Psoas muscle (tissue), 8 donors: Measurements from ENCODE around the gene ETF1. TPM values are rescaled to one million over a fixed set of nuclear protein-coding genes. Genes with fewer than 3 reads are reported as not detected.

Source experiments
- ATAC-seq, 4 donors: fragments of 200-7000 bp; cut with Tn5 transposase; one replicate each; pipeline ENCODE4 v1.9.1; 2020; ENCODE audit warnings: moderate library complexity in 3 of 4, mild to moderate bottlenecking in 2 of 4
- DNase-seq, 2 donors: peaks; one replicate each; pipeline ENCODE4 v3.0.0-alpha.2; 2020
- H3K27ac ChIP-seq: fragments of 200-600 bp; one replicate; pipeline ENCODE4 v1.8.0; 2022
- H3K27me3 ChIP-seq, 3 donors: fragments of 200-600 bp in 1 of 3; one replicate each; pipeline versions ENCODE4 v1.6.1 to v1.8.0; 2013 to 2022; ENCODE audit warnings: low read length in 2 of 3, mild to moderate bottlenecking in 2 of 3, moderate library complexity in 1 of 3; ENCODE audit not compliant: insufficient read depth in 3 of 3
- H3K36me3 ChIP-seq, 2 donors: fragments of 200-600 bp in 1 of 2; one replicate each; pipeline versions ENCODE4 v1.6.1 to v1.8.0; 2013 to 2022; ENCODE audit warnings: low read depth in 1 of 2, mild to moderate bottlenecking in 1 of 2, moderate library complexity in 1 of 2; ENCODE audit not compliant: insufficient read depth in 1 of 2
- H3K4me1 ChIP-seq: fragments of 200-600 bp; one replicate; pipeline ENCODE4 v1.8.0; 2022
- H3K4me3 ChIP-seq: fragments of 200-600 bp; one replicate; pipeline ENCODE4 v1.8.0; 2022; ENCODE audit warnings: mild to moderate bottlenecking
- H3K9me3 ChIP-seq: fragments of 200-600 bp; one replicate; pipeline ENCODE4 v1.8.0; 2022
- WGBS, 3 donors: extraction: QIAGEN DNeasy Blood & Tissue Kit; methylation state at CpG; one replicate each; pipeline versions ENCODE4 v1.1.6 to v1.1.7; 2013; 5-methylcytosine and 5-hydroxymethylcytosine counted together
- intact Hi-C, 2 donors: fragments of 100-400 bp; cut with DNase I; formaldehyde crosslinking; loops; one replicate each; pipeline versions ENCODE4 v1.11.0 to v1.14.2; 2022
- polyA plus RNA-seq, 3 donors: library from polyadenylated mRNA; stranded (reverse); fragments of 200-250 nt; gene quantifications; one replicate each; pipeline ENCODE4 v1.2.3, GENCODE V29; 2013
- total RNA-seq, 4 donors: library from RNA; stranded (reverse); fragmentation: NEBNext Ultra II Directional in 2 of 4; extraction: Animal tissue kit (Norgen Biotek cat#: 25700) in 2 of 4; gene quantifications; one replicate each; pipeline versions ENCODE4 v1.2.1 to v1.2.4, GENCODE V29; 2021 to 2023
- TF ChIP-seq, protein P1 (sequence below): fragments of 200-600 bp; IDR thresholded peaks from one replicate; pipeline ENCODE4 v1.8.0; 2022; ENCODE audit warnings: antibody characterized with exemption
- donor health status: healthy with polysubstance abuse.
- donor health status: DM: no; HTN: no; CAD: no; lungs with moderate emphysema.
- donor health status: Bipolar disorder and iron deficiency.
- donor health status: healthy.
- donor health status: DM: yes; HTN: yes; CAD: no.
- donor health status: DM: no; HTN: no; CAD: no.
- donor health status: DM: no; HTN: no; CAD: no.
- donor health status: DM: yes; HTN: yes; CAD: no.

ETF1 gene
- total and polyA plus RNA-seq, 7 donors, result 72.3 to 212 (median 153) TPM

DNA sequence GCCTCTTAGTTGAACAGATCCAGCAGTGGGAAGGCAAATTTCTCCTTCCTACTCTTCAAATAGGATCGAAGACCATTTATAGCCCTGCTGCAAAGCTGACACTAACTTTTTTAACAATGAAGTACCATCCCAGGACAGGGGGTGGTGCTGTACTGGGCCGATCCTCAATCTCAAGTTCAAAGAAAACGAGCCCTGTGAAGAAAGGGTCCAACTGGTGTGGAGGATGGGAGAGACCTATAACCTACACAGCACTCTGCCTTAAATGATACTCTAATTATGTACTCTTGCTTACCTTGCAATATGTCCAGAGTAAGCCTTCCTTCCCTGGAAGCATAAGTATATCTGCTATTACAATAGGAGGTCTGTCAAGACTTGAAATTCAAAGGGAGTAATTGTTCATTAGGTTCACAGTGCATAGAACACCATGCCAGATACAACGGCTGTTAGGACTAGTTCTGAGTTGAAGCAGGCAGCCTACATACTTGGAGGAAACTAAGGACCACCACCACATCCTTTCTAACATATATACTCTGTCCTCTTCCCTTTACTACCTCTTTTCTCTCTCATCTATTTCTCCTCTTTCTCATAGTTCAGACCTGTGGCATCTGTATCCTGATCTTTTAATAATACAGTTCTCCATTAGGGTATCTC is 6.2 kb downstream of the ETF1 start:
- DNase-seq (no peak), ATAC-seq (peak; percentile 34 to 52 (median 46))
- intact Hi-C loops, result loop anchor here in 1 of 2 donors (1.0 kb wide), 1 partner anchor 33 kb away; no protein-coding TSS in a partner anchor
- H3K36me3 ChIP-seq, result no peaks in the 10 kb centered on the region
- H3K4me3 ChIP-seq, result no peak overlapping the region
- no peaks in the 10 kb centered on the region for H3K9me3 ChIP-seq
- H3K4me1 ChIP-seq, result peaks cover 58% of the 10 kb centered on the region
- H3K27me3 ChIP-seq, result no peaks in the 10 kb centered on the region
- TF ChIP-seq, protein P1, sequence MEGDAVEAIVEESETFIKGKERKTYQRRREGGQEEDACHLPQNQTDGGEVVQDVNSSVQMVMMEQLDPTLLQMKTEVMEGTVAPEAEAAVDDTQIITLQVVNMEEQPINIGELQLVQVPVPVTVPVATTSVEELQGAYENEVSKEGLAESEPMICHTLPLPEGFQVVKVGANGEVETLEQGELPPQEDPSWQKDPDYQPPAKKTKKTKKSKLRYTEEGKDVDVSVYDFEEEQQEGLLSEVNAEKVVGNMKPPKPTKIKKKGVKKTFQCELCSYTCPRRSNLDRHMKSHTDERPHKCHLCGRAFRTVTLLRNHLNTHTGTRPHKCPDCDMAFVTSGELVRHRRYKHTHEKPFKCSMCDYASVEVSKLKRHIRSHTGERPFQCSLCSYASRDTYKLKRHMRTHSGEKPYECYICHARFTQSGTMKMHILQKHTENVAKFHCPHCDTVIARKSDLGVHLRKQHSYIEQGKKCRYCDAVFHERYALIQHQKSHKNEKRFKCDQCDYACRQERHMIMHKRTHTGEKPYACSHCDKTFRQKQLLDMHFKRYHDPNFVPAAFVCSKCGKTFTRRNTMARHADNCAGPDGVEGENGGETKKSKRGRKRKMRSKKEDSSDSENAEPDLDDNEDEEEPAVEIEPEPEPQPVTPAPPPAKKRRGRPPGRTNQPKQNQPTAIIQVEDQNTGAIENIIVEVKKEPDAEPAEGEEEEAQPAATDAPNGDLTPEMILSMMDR, result peak; percentile 26
- 48 to 66% (median 56%) methylated on average over 4 of the region's 4 CpGs for WGBS, 3 donors
- no peak overlapping the region for H3K27ac ChIP-seq

DNA sequence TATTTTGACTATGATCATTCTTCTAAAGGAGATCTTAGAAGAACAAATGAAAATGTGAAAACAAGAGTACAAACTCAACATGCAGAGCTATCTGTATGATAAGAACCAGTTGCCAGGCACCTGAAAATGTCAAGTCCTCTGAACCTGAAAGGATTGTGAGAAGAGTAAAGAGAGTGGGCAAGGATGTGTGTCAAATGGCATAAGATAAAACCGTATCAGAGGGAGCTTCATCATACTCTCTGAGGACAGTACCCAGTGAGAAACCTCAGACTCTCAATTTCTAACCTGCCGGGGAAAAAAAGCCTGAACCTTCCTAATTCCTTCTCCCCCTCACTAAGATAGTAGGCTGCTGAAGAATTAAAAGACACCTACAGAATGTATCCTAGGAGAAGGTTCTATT is 6.8 kb downstream of the ETF1 start:
- TF ChIP-seq, protein P1, result no peak
- DNase-seq (no peak), ATAC-seq (peak in 1 of 4 donors; percentile 6)
- 60 to 76% (median 66%) methylated on average over 2 of the region's 2 CpGs for WGBS, 3 donors
- Histone ChIP-seq H3K27me3 (no peaks in the 10 kb centered on the region), H3K27ac (no peak overlapping the region), H3K9me3 (no peaks in the 10 kb centered on the region), H3K4me1 (peaks cover 58% of the 10 kb centered on the region), H3K36me3 (no peaks in the 10 kb centered on the region), H3K4me3 (no peak overlapping the region)
- intact Hi-C loops, result no loop called here

DNA sequence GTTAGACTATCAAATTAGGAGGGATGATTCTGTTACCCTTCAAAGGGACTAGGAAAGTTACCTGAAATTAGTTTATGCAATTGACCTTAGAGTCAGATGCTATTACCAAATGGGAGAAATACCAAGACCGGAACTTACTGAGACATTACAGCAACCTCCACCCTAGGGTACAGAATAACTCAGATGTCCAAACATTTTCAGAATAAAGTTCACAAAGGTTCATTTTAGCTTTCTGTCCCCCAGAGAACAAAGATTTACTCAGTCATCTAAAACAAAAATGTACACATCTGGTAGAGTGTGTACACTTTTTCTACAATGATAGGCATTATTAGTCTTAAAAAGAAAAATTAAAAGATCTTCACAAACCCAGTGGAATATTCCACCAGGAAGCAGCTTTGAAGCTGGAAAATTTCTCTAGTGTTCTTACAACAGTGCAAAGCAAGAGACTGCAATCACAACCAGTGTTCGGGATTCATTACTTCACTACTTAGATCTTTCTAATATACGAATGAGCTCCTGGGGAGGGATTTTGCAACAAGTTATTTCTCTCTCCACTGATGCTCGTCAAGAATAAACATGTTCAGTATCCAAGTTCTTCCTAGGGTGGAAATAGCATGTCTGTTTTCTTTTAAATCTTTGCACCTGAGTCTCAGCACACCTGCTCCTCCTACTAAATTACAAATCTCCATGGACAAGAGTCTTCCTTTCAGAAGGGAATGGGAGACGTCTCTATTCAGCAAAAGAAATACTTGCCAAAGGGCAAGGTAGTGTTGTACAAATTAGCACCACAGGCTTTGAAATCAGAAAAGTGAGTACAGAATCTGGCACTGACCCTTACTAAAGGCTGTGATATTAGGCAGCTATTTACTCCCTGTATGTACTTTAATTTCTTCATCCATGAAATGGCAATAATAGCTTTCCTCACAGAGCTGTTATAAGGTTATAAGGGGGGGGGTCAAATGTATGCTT is 8.8 kb downstream of the ETF1 start:
- DNase-seq (no peak), ATAC-seq (no peak)
- intact Hi-C loops, result no loop called here
- Histone ChIP-seq H3K4me3 (no peak overlapping the region), H3K36me3 (no peaks in the 10 kb centered on the region), H3K4me1 (peaks cover 44% of the 10 kb centered on the region), H3K27ac (no peak overlapping the region), H3K27me3 (no peaks in the 10 kb centered on the region), H3K9me3 (no peaks in the 10 kb centered on the region)
- 63 to 68% (median 68%) methylated on average over 5 of the region's 5 CpGs for WGBS, 3 donors
- TF ChIP-seq, protein P1, result no peak

DNA sequence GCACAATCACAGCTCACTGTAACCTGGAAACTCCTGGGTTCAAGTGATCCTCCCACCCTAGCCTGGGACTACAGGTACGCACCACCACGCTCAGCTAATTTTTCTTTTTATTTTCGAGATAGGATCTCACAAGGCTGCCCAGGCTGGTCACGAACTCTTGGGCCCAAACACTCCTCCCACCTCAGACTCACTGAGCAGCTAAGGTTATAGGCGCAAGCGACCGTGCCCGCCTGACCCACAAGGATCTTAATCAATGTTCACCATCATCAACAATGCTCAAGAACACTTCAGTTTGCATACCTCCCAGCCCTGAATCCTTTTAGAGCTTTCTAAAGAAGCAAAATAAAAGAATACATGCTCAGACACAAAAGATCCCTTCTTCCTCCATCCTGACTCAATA is 13.2 kb downstream of the ETF1 start:
- ATAC-seq (no peak), DNase-seq (no peak)
- Histone ChIP-seq H3K4me1 (peaks cover 23% of the 10 kb centered on the region), H3K4me3 (no peak overlapping the region), H3K27me3 (no peaks in the 10 kb centered on the region), H3K9me3 (no peaks in the 10 kb centered on the region), H3K36me3 (peaks cover 6 to 7% of the 10 kb centered on the region in 2 donors), H3K27ac (no peak overlapping the region)
- TF ChIP-seq, protein P1, result no peak
- intact Hi-C loops, result no loop called here
- 95 to 96% (median 95%) methylated on average over 8 of the region's 8 CpGs for WGBS, 3 donors
